HL-60/S4 (cell line): ENCODE results near the gene ZNF234.
"Not testable (repeated sequence)": the region's sequence is repeated elsewhere in the genome, so short reads cannot be mapped to it uniquely, and the experiment has no call there.

ENCODE experiments used
- in situ Hi-C: fragments of 300-500 bp; cut with MboI; formaldehyde crosslinking; loops from 2 replicates; pipeline ENCODE4 v1.14.3; 2022; ENCODE audit warnings: low sequenced_read_pairs

Gene ZNF234

DNA sequence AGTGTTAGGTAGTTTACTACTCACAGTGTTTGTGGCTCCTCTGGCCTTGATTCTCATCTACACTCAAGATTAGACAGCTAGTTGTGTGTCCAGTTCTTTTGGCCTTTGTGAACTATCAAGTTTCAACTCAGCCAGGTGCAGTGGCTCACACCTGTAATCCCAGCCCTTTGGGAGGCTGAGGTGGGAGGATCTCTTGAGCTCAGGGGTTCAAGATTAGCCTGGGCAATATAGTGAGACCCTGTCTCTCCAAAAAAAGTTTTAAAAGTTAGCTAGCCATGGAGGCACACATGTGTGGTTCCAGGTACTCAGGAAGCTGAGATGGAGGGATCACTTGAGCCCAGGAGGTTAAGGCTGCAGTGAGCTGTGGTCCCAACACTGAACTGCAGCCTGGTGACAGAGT lies 39.6 kb downstream of the ZNF234 start:
- in situ Hi-C loops = no loop called here

DNA sequence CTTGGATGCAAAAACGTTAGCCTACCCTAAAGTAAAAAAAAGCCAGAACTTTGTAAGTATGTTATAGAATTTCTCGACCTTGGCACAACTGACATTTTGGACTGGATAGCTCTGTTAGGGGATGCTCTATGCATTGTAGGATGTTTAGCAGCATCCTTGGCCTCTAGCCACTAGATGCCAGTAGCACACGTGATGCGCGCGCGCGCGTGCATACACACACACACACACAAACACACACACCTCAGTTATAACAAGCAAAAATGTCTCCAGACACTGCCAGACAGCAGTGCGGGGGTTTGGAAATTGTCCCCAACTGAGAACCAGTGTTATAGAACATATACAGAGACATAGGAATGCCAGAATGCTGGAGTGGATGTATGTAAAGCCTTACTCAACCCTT lies 40.8 kb downstream of the ZNF234 start:
- in situ Hi-C loops = no loop called here

DNA sequence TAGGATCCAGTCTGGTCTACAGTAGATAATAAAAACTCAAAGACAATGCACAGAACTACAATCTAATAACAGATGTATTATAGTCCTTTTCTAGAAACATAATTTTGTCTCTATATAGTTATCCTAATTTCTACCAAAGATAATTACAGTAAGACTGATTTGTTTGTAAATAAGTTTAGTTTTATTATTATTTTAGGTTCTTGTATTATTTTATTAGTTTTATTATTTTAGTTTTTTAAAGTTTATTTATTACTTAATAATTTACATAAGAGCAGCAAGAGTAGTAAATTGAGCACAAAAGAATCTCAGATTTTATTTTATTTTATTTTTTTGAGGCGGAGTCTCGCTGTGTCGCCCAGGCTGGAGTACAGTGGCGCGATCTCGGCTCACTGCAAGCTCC lies 48.7 kb downstream of the ZNF234 start:
- in situ Hi-C loops = no loop called here

DNA sequence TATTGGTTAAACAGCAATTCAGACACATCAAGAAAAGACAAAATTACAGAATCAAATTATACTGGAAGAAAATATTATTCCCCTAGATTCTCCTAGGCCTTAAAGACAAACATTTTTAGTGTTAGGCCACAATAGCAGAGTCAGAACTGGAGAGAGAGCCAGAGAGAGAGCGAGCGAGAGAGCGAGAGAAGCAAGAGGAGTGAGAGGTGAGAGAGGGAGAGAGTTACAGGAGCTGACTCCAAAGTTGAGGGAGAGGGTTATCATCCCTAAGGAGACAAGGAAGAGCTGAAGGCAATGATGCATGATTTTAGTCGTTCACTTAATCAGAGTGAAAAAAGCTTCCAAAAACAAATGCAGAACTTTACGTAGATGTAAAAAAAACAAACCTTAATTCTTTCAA lies 50.8 kb downstream of the ZNF234 start:
- in situ Hi-C loops = no loop called here

DNA sequence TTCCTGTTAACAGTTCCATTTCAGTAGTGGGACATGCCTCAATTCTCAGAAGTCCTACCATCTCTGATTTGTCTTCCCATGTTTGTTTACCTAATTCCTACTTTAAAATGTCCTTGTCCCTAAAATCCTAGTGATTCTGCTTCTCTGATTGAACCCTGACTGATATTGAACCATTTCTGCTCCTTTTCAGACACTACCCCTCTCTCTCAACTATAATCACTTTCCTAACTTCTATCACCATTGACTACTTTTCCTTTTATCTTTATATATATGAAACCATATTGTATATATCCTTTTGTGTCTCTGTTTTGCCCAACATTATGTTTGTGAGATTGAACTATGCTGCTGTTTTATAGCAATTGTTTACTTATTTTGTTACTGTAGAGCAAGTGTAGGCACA lies 55.4 kb downstream of the ZNF234 start:
- in situ Hi-C loops = no loop called here

DNA sequence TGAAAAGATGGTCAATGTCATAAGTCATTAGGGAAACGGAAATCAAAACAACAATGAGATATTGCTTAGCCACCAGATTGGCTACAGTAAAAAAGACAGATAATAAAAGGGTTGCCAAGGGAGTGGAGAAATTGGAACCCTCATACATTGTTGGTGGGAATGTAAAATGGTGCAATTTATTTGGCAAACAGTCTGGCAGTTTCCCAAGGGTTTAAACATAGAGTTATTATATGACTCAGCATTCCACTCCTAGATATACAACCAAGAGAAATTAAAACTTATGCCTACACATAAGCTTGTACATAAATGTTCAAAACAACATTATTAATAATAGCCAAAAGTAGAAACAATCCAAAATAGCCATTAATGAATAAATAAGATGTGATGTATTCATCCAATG lies 61.1 kb downstream of the ZNF234 start:
- in situ Hi-C loops = no loop called here

DNA sequence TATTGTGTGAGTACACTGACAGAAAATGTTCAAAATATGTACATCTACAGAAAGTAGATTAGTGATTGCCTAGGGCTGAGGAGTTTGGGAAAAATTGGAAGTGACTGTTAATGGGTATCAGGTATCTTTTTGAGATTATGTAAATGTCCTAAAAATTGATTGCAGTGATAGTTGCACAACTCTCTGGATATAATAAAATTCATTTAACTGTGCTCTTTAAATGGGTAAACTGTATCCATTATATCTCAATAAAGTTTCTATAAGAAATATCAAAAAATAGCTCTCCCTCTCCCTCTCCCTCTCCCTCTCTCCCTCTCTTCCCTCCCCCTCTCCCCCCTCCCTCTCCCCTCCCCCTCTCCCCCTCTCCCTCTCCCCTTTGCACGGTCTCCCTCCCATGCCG lies 61.6 kb downstream of the ZNF234 start:
- in situ Hi-C loops = no loop called here

DNA sequence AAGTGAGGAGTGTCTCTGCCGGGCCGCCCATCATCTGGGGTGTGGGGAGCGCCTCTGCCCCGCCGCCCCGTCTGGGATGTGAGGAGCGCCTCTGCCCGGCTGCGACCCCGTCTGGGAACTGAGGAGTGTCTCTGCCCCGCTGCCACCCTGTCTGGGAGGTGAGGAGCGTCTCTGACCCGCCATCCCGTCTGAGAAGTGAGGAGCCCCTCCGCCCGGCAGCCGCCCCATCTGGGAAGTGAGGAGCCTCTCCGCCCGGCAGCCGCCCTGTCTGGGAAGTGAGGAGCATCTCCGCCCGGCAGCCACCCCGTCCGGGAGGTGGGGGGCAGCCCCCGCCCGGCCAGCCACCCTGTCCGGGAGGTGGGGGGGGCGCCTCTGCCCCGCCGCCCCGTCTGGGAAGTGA lies 62.5 kb downstream of the ZNF234 start:
- in situ Hi-C loops = not testable (repeated sequence)

DNA sequence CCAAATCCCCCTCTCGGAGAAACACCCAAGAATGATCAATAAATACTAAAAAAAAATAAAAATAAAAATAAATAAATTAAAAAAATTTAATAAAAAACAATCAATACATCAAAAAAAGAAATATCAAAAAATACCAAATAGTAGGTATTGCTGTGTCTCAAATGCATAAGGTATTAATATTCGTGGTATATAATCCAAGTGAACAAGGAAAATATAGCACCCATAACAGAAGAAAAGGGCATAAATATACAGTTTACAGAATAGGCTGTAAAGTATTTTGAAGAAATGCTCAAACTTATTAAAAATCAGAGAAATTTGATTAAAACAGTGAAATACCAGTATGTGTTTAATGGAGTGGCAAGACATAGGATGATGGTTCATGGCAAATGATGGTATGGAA lies 63.4 kb downstream of the ZNF234 start:
- in situ Hi-C loops = no loop called here

DNA sequence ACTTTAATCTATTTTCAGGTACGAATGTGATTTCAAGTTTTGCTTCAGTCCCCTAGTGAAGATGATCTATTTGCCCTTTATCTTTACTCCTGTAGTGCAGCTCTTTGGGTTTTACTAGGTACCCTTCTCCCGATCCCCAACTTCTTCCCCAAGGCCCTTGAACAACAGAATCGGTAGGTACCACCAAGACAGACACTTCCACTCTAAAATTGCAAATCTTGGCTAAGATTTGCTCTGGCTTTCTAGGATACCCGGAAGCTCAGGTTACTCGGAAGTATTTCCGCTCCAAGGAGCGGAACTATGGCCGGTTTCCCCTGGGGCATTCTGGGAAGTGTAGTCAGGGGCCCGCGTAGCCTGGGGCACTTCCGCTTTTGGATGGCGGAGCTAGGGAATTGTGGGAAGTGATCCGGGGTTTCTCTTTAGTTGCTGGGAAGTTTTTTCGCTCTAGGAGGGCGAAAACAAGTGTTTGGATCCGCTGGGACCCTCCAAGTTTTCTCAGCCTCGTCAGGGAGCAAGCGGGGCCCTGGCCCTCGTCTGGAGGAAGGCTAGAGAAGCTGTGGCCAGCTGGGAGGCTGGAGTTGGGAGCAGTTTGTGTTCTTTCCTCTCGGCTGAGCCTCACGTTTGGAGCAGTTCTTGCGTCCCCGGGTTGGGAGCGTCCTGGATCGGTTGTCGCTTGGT lies 65.9 kb downstream of the ZNF234 start:
- in situ Hi-C loops = no loop called here
